Stimulated activated CD4-positive, alpha-beta T cell treated with anti-CD3 and anti-CD28 coated beads, Interleukin-12 subunit alpha, Interleukin-12 subunit beta, amount 100 ng/mL, for 48 hours (primary cell): ENCODE data around the gene OSBPL3.
A peak's percentile ranks its signal among the peaks of the same experiment; 100 is the strongest.

Experiments
- DNase-seq, 3 donors: peaks; one replicate each; pipeline ENCODE4 v3.0.0-alpha.2; 2020; ENCODE audit warnings: low read depth in 2 of 3, low spot score in 1 of 3

Gene OSBPL3

GRCh38 chr7:24902931-24903330 lies 77.0 kb downstream of the OSBPL3 start:
- no peak for DNase-seq

GRCh38 chr7:24902276-24902675 lies 77.7 kb downstream of the OSBPL3 start:
- DNase-seq = no peak

- no peak for DNase-seq
Measured at GRCh38 chr7:24899905-24900304, 80.1 kb downstream of the OSBPL3 start.

- DNase-seq = no peak
Measured at GRCh38 chr7:24899161-24899560, 80.8 kb downstream of the OSBPL3 start.

- DNase-seq = no peak
Measured at GRCh38 chr7:24898691-24899090, 81.3 kb downstream of the OSBPL3 start.

GRCh38 chr7:24896031-24896501 lies 83.9 kb downstream of the OSBPL3 start:
- DNase-seq = no peak

GRCh38 chr7:24894429-24895221 lies 85.4 kb downstream of the OSBPL3 start:
- no peak for DNase-seq

- no peak for DNase-seq
Measured at GRCh38 chr7:24891311-24891735, 88.7 kb downstream of the OSBPL3 start.

- DNase-seq = no peak
Measured at GRCh38 chr7:24889611-24890010, 90.4 kb downstream of the OSBPL3 start.

GRCh38 chr7:24888653-24889052 lies 91.3 kb downstream of the OSBPL3 start:
- DNase-seq = no peak

- DNase-seq = no peak
Measured at GRCh38 chr7:24885716-24886115, 94.3 kb downstream of the OSBPL3 start.

GRCh38 chr7:24885305-24885704 lies 94.7 kb downstream of the OSBPL3 start:
- no peak for DNase-seq

- DNase-seq = no peak
Measured at GRCh38 chr7:24884401-24884800, 95.6 kb downstream of the OSBPL3 start.

GRCh38 chr7:24883622-24884013 lies 96.4 kb downstream of the OSBPL3 start:
- DNase-seq = no peak

GRCh38 chr7:24882989-24883621 lies 96.9 kb downstream of the OSBPL3 start:
- peak in 2 of 3 donors; percentile 21 to 39 for DNase-seq

- no peak for DNase-seq
Measured at GRCh38 chr7:24881623-24882022, 98.4 kb downstream of the OSBPL3 start.

GRCh38 chr7:24880886-24881285 lies 99.1 kb downstream of the OSBPL3 start:
- DNase-seq = no peak

- DNase-seq = no peak
Measured at GRCh38 chr7:24879291-24879690, 100.7 kb downstream of the OSBPL3 start.

GRCh38 chr7:24877790-24878311 lies 102.1 kb downstream of the OSBPL3 start:
- DNase-seq = peak in 1 of 3 donors; percentile 13

- DNase-seq = no peak
Measured at GRCh38 chr7:24874791-24875190, 105.2 kb downstream of the OSBPL3 start.

GRCh38 chr7:24873944-24874343 lies 106.0 kb downstream of the OSBPL3 start:
- no peak for DNase-seq

GRCh38 chr7:24871770-24872169 lies 108.2 kb downstream of the OSBPL3 start:
- no peak for DNase-seq
